CD4-positive, alpha-beta T cell (primary cell): ENCODE measurements around the gene SETD1B. TPM values are rescaled to one million over a fixed set of nuclear protein-coding genes. Genes with fewer than 3 reads are reported as not detected.
"Not testable (repeated sequence)": the region's sequence is repeated elsewhere in the genome, so short reads cannot be mapped to it uniquely, and the experiment has no call there.

Experiments used
- ATAC-seq: fragments of 200-7000 bp; cut with Tn5 transposase; one replicate; pipeline ENCODE4 v1.10.0; 2022; ENCODE audit warnings: mild to moderate bottlenecking; ENCODE audit not compliant: poor library complexity
- CTCF ChIA-PET: fragments of 350-600 bp; sonication (Branson Sonifier 250); formaldehyde crosslinking; loops from one replicate; lab custom pipeline; 2021; ENCODE audit warnings: antibody characterized with exemption, inconsistent platforms; lab: Charles Lee
- POLR2A ChIA-PET: fragments of 350-600 bp; sonication (Branson Sonifier 250); formaldehyde crosslinking; loops from one replicate; lab custom pipeline; 2021; ENCODE audit warnings: antibody characterized with exemption, inconsistent platforms; lab: Charles Lee
- DNase-seq, 14 experiments: peaks; one replicate each; pipeline ENCODE4 v3.0.0-alpha.2; 2013 to 2020; ENCODE audit warnings: mixed read lengths in 2 of 14
- H3K27ac ChIP-seq, 2 donors: one replicate each; pipeline versions ENCODE4 v1.5.1 to v1.7.0; 2013; ENCODE audit warnings: low read length in 2 of 2, low read depth in 1 of 2, mild to moderate bottlenecking in 1 of 2
- H3K27me3 ChIP-seq, 2 experiments: 1 replicate in 1 of 2; 2 replicates in 1 of 2; pipeline versions ENCODE4 v1.6.1 to v1.7.0; 2013; ENCODE audit warnings: low read length in 2 of 2, control low read depth in 1 of 2, mild to moderate bottlenecking in 1 of 2, moderate library complexity in 1 of 2; ENCODE audit not compliant: insufficient read depth in 2 of 2, control insufficient read depth in 1 of 2
- H3K36me3 ChIP-seq: one replicate; pipeline ENCODE4 v1.6.1; 2013; ENCODE audit warnings: low read length, control low read depth; ENCODE audit not compliant: insufficient read depth
- H3K4me1 ChIP-seq: one replicate; pipeline ENCODE4 v1.6.1; 2013; ENCODE audit warnings: low read length, control low read depth; ENCODE audit not compliant: insufficient read depth
- H3K4me3 ChIP-seq: one replicate; pipeline ENCODE4 v1.5.1; 2013; ENCODE audit warnings: mild to moderate bottlenecking, low read length, moderate library complexity
- H3K9me3 ChIP-seq, 2 experiments: 1 replicate in 1 of 2; 2 replicates in 1 of 2; pipeline versions ENCODE4 v1.6.1 to v1.7.0; 2013; ENCODE audit warnings: low read length in 2 of 2, mild to moderate bottlenecking in 2 of 2, control low read depth in 1 of 2, moderate library complexity in 1 of 2; ENCODE audit not compliant: control insufficient read depth in 1 of 2, insufficient read depth in 1 of 2
- H3K27ac Mint-ChIP-seq: one replicate; pipeline ENCODE4 v1.8.0; 2020; ENCODE audit warnings: mixed read lengths
- H3K27me3 Mint-ChIP-seq: one replicate; pipeline ENCODE4 v1.8.0; 2021; ENCODE audit warnings: mixed read lengths
- H3K36me3 Mint-ChIP-seq: one replicate; pipeline ENCODE4 v1.8.0; 2021; ENCODE audit warnings: low read depth, mixed read lengths
- H3K4me1 Mint-ChIP-seq: one replicate; pipeline ENCODE4 v1.8.0; 2021; ENCODE audit warnings: low read depth, mixed read lengths
- H3K4me3 Mint-ChIP-seq: one replicate; pipeline ENCODE4 v1.8.0; 2020; ENCODE audit warnings: mild to moderate bottlenecking, mixed read lengths
- H3K9me3 Mint-ChIP-seq: one replicate; pipeline ENCODE4 v1.8.0; 2020; ENCODE audit warnings: mixed read lengths
- CTCF ChIP-seq: fragments of 200-600 bp; IDR thresholded peaks from one replicate; pipeline ENCODE4 v1.8.0; 2022; ENCODE audit warnings: antibody characterized with exemption, mild to moderate bottlenecking
- intact Hi-C, 2 experiments: fragments of 100-400 bp; cut with DNase I in 1 of 2; cut with micrococcal nuclease in 1 of 2; formaldehyde crosslinking; loops; one replicate each; pipeline versions ENCODE4 v1.15.1 to v1.9.0; 2023 to 2025; cut with DNase I, micrococcal nuclease
- total RNA-seq, 174 experiments: library from RNA in 2 of 174; stranded (reverse) in 2 of 174; gene quantifications; one replicate each; pipeline ENCODE4 v1.2.3 and lab custom pipeline; 2021 to 2026

The SETD1B gene
- total RNA-seq, 2 experiments from 2014 or later, result 146 to 151 TPM

GRCh38 chr12:121789233-121789781 lies 14.5 kb upstream of the SETD1B start:
- TF ChIP-seq CTCF, result peak; percentile 33

DNA sequence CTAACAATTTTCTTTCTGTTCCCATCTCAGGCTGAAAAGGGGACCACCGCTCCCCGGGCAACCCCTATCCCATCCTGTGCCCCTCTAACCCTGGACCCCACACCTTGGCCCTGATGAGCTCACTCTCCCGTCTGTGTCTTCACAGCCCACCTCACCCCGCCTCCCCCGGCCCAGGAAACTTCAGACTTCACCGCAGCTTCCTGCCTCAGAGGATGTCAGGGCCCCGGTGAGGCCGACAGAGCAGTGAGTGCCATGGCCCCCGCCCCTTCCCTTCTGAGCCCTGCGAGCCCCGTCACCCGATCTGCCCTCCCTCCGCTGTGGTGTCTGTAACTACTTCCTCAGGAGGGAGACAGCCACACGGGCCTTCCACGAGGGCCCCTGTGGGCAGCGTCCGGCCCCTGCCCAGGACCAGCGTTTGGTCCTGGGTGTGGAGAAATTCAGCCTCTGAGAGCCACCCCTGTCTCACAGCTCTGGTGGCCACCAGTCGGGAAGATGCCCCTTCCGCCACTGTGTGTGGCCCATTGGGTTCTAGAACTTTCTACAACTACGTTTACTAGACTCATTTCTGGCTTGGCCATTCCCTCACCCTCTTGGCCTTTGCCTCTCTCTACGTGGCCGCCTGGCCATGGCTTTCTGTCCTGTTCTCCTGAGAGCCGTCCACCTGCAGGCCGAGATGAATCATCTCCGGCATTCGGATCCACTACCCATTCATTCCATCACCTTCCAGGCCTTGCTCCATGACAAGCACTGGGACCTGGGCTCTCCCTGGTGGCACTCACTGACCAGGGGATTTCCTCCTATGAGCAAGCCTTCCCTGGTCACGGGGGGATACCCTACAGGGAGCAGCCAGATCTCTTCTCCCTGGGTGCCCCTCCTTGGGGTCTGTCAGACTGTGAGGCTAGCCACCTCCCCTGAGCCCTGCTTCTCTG lies 13.7 kb upstream of the SETD1B start:
- Mint-ChIP-seq H3K27me3 (no peaks in the 10 kb centered on the region), H3K9me3 (no peaks in the 10 kb centered on the region), H3K27ac (peak overlapping the region; percentile 97), H3K4me3 (peak overlapping the region; percentile 90), H3K4me1 (peaks cover 82% of the 10 kb centered on the region), H3K36me3 (peaks cover 73% of the 10 kb centered on the region)
- H3K4me1 ChIP-seq, result peaks cover 97% of the 10 kb centered on the region
- H3K36me3 ChIP-seq, result peaks cover 19% of the 10 kb centered on the region
- ChIA-PET CTCF (interaction anchor here (0.6 to 14.7 kb wide), 6 partner anchors 14 to 128 kb away, joined by 3 to 746 read pairs (median 4); partner anchors contain the start of genes CFAP251, PSMD9, SETD1B and TMEM120B), POLR2A (interaction anchor here (0.6 to 34.6 kb wide), 13 partner anchors 2 to 682 kb away, joined by 3 to 1869 read pairs (median 6); partner anchors contain the start of genes PSMD9, RHOF, SETD1B and TMEM120B)
- no peaks in the 10 kb centered on the region for H3K27me3 ChIP-seq
- no peaks in the 10 kb centered on the region for H3K9me3 ChIP-seq
- intact Hi-C loops, result loop anchor here (5.0 to 10.0 kb wide), 4 partner anchors 32 to 255 kb away; partner anchors contain the start of genes TMEM120B (in 2 of the 2) and ORAI1 (in 1 of the 2)
- ATAC-seq, result peak; percentile 61
- H3K4me3 ChIP-seq, result peak overlapping the region; percentile 64
- no peak for TF ChIP-seq CTCF
- DNase-seq, result peak; percentile 91 to 98 (median 94)
- H3K27ac ChIP-seq, result peak overlapping the region; percentile 94 to 99

More at GRCh38 chr12:121789233-121789781, 14.5 kb upstream of the SETD1B start:
- H3K4me1 Mint-ChIP-seq, result peaks cover 82% of the 10 kb centered on the region
- H3K4me3 Mint-ChIP-seq, result peak overlapping the region; percentile 90
- peaks cover 75% of the 10 kb centered on the region for H3K36me3 Mint-ChIP-seq
- no peaks in the 10 kb centered on the region for H3K9me3 Mint-ChIP-seq
- peak in 7 of 14 experiments; percentile 39 to 83 (median 60) for DNase-seq
- intact Hi-C loops, result loop anchor here in 1 of 2 experiments (5.0 to 10.0 kb wide), 2 partner anchors 33 to 255 kb away; no protein-coding TSS in a partner anchor
- Histone ChIP-seq H3K9me3 (no peaks in the 10 kb centered on the region), H3K27me3 (no peaks in the 10 kb centered on the region), H3K36me3 (peaks cover 19% of the 10 kb centered on the region), H3K27ac (peak overlapping the region; percentile 94 to 99), H3K4me1 (peaks cover 97% of the 10 kb centered on the region), H3K4me3 (peak overlapping the region; percentile 64)
- H3K27me3 Mint-ChIP-seq, result no peaks in the 10 kb centered on the region
- POLR2A ChIA-PET, result interaction anchor here (0.6 to 34.6 kb wide), 13 partner anchors 1 to 682 kb away, joined by 3 to 1869 read pairs (median 6); partner anchors contain the start of genes PSMD9, RHOF, SETD1B and TMEM120B
- ATAC-seq, result peak; percentile 10
- CTCF ChIA-PET, result interaction anchor here (1.0 to 14.7 kb wide), 4 partner anchors 13 to 99 kb away, joined by 4 to 746 read pairs (median 4); partner anchors contain the start of genes PSMD9, SETD1B and TMEM120B
- H3K27ac Mint-ChIP-seq, result peak overlapping the region; percentile 97

DNA sequence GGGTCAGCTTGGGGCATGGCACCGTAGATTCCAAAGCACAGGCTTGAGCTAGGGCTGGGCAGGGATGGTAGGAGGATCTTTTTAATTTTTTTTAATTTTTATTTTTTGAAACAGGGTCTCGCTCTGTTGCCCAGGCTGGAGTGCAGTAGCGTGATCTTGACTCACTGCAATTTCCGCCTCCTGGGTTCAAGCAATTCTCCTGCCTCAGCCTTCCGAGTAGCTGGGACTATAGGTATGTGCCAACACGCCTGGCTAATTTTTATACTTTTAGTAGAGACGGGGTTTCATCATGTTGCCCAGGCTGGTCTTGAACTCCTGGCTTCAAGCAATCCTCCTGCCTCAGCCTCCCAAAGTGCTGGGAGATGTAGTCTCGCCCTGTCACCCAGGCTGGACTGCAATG lies 13.0 kb upstream of the SETD1B start:
- ATAC-seq, H3K9me3 ChIP-seq, H3K27me3 ChIP-seq, H3K9me3 Mint-ChIP-seq, DNase-seq, H3K27me3 Mint-ChIP-seq: not testable (repeated sequence)
- Mint-ChIP-seq H3K4me3 (peak overlapping the region; percentile 90), H3K27ac (peak overlapping the region; percentile 97), H3K36me3 (peaks cover 74% of the 10 kb centered on the region), H3K4me1 (peaks cover 83% of the 10 kb centered on the region)
- CTCF ChIA-PET, result interaction anchor here (0.9 to 14.7 kb wide), 3 partner anchors 14 to 98 kb away, joined by 3 to 746 read pairs (median 104); partner anchors contain the start of genes PSMD9 and SETD1B
- Histone ChIP-seq H3K27ac (peak overlapping the region; percentile 94 to 99), H3K4me3 (peak overlapping the region; percentile 94), H3K4me1 (peaks cover 97% of the 10 kb centered on the region), H3K36me3 (peaks cover 22% of the 10 kb centered on the region)
- POLR2A ChIA-PET, result interaction anchor here (0.6 to 34.6 kb wide), 5 partner anchors 3 to 1176 kb away, joined by 3 to 1869 read pairs (median 73); partner anchors contain the start of genes RHOF, SETD1B and TMEM120B
- intact Hi-C loops, result loop anchor here (5.0 kb wide), 2 partner anchors 78 to 163 kb away; partner anchors contain the start of genes TMEM120B (in 2 of the 2) and ORAI1 (in 1 of the 2)
